Forelimb muscle (tissue), 1 donor: ENCODE data around the gene GRK5. TPM values are rescaled to one million over a fixed set of nuclear protein-coding genes. Genes with fewer than 3 reads are reported as not detected.
"Not testable (repeated sequence)": the region's sequence is repeated elsewhere in the genome, so short reads cannot be mapped to it uniquely, and the experiment has no call there.

Experiments
- DNase-seq: peaks from one replicate; pipeline ENCODE4 v3.0.0-alpha.2; 2013; ENCODE audit warnings: low read depth
- polyA plus RNA-seq: library from polyadenylated mRNA; unstranded; fragments of 120-200 nt; gene quantifications from one replicate; pipeline ENCODE4 v1.2.1, GENCODE V29; 2013; ENCODE audit not compliant: insufficient read length

Gene GRK5
- polyA plus RNA-seq, 1 donor: 20.9 TPM

GRCh38 chr10:119274519-119275045 is 67.2 kb downstream of the GRK5 start:
- no peak for DNase-seq

GRCh38 chr10:119275085-119275484 is 67.7 kb downstream of the GRK5 start:
- no peak for DNase-seq

GRCh38 chr10:119276194-119276593 is 68.8 kb downstream of the GRK5 start:
- DNase-seq: not testable (repeated sequence)

- no peak for DNase-seq
Observed at GRCh38 chr10:119278126-119278709, 70.8 kb downstream of the GRK5 start.

GRCh38 chr10:119279441-119279840 is 72.1 kb downstream of the GRK5 start:
- no peak for DNase-seq

GRCh38 chr10:119281581-119282071 is 74.3 kb downstream of the GRK5 start:
- DNase-seq: no peak

- DNase-seq: no peak
Observed at GRCh38 chr10:119282446-119282845, 75.1 kb downstream of the GRK5 start.

- no peak for DNase-seq
Observed at GRCh38 chr10:119283387-119283786, 76.0 kb downstream of the GRK5 start.

GRCh38 chr10:119283818-119284217 is 76.4 kb downstream of the GRK5 start:
- DNase-seq: no peak

- DNase-seq: no peak
Observed at GRCh38 chr10:119284679-119285096, 77.3 kb downstream of the GRK5 start.

GRCh38 chr10:119285495-119286267 is 78.3 kb downstream of the GRK5 start:
- DNase-seq: no peak

GRCh38 chr10:119286516-119286915 is 79.1 kb downstream of the GRK5 start:
- no peak for DNase-seq

- no peak for DNase-seq
Observed at GRCh38 chr10:119286983-119287633, 79.7 kb downstream of the GRK5 start.

- DNase-seq: no peak
Observed at GRCh38 chr10:119288574-119289001, 81.2 kb downstream of the GRK5 start.

- no peak for DNase-seq
Observed at GRCh38 chr10:119289227-119289920, 82.0 kb downstream of the GRK5 start.

GRCh38 chr10:119290301-119291048 is 83.1 kb downstream of the GRK5 start:
- DNase-seq: no peak

- no peak for DNase-seq
Observed at GRCh38 chr10:119291223-119291900, 84.0 kb downstream of the GRK5 start.

- no peak for DNase-seq
Observed at GRCh38 chr10:119292968-119293760, 85.8 kb downstream of the GRK5 start.

GRCh38 chr10:119296703-119297102 is 89.3 kb downstream of the GRK5 start:
- DNase-seq: no peak
